Calu3 (cell line): ENCODE results near the gene FDXR. TPM values are rescaled to one million over a fixed set of nuclear protein-coding genes. Genes with fewer than 3 reads are reported as not detected.

Source experiments
- BruUV-seq: library from RNA; stranded (reverse); fragments of 400-500 nt; replicated peaks from 2 replicates; lab custom pipeline; 2021; lab: Mats Ljungman, UMichigan
- CTCF ChIA-PET: fragments of 300-600 bp; sonication (Branson Sonifier 250); formaldehyde crosslinking; loops from one replicate; lab custom pipeline; 2022; ENCODE audit warnings: antibody characterized with exemption; lab: Charles Lee
- DNase-seq: peaks from one replicate; pipeline ENCODE4 v3.0.0; 2022
- H3K27ac Mint-ChIP-seq: one replicate; pipeline ENCODE4 v1.8.0; 2022; ENCODE audit warnings: mixed read lengths; ENCODE audit not compliant: unreplicated experiment
- H3K27me3 Mint-ChIP-seq: one replicate; pipeline ENCODE4 v1.8.0; 2022; ENCODE audit warnings: mixed read lengths; ENCODE audit not compliant: unreplicated experiment
- H3K36me3 Mint-ChIP-seq: one replicate; pipeline ENCODE4 v1.8.0; 2022; ENCODE audit warnings: mild to moderate bottlenecking, moderate library complexity, mixed read lengths; ENCODE audit not compliant: insufficient read depth, unreplicated experiment
- H3K4me1 Mint-ChIP-seq: one replicate; pipeline ENCODE4 v1.8.0; 2022; ENCODE audit warnings: mild to moderate bottlenecking, low read depth, mixed read lengths; ENCODE audit not compliant: unreplicated experiment
- H3K4me3 Mint-ChIP-seq: one replicate; pipeline ENCODE4 v1.8.0; 2022; ENCODE audit warnings: mild to moderate bottlenecking, low read depth, moderate library complexity, mixed read lengths; ENCODE audit not compliant: unreplicated experiment
- H3K9me3 Mint-ChIP-seq: one replicate; pipeline ENCODE4 v1.8.0; 2022; ENCODE audit warnings: low read depth, mixed read lengths; ENCODE audit not compliant: unreplicated experiment
- intact Hi-C: fragments of 100-400 bp; cut with micrococcal nuclease; formaldehyde crosslinking; loops from one replicate; pipeline ENCODE4 v1.10.0; 2022; ENCODE audit not compliant: unreplicated experiment
- total RNA-seq: library from RNA; stranded (reverse); gene quantifications from 2 replicates; pipeline ENCODE4 v1.2.3, GENCODE V29; 2022
- TF ChIP-seq, protein P1 (sequence below): fragments of 200-600 bp; IDR thresholded peaks from one replicate; pipeline ENCODE4 v1.8.0; 2022; ENCODE audit warnings: antibody characterized with exemption; ENCODE audit not compliant: unreplicated experiment

The FDXR gene
- total RNA-seq, 1 experiment from 2014 or later, result 8.4 TPM

DNA sequence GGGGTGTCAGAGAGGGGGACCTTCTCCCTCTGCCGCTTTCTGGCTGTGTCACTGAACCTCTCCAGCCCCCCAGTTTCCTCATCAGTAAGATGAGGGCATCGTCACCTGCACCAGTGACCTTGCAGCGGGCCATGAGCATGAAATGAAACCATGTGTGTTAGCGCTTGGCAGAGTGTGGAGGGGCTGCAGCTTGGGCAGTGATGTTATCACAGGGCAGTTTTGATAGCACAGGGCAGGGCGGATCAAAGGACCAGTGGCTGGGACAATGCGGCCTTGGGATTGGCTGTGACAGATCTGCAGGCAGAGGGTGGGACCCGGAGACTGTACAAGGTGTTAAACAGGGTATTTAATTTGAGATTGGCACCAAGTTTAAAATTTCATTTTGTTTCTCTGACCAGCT lies 57.7 kb downstream of the FDXR start:
- Mint-ChIP-seq H3K9me3 (no peaks in the 10 kb centered on the region), H3K4me3 (no peak overlapping the region), H3K36me3 (no peaks in the 10 kb centered on the region), H3K4me1 (no peaks in the 10 kb centered on the region), H3K27ac (no peak overlapping the region), H3K27me3 (no peaks in the 10 kb centered on the region)
- CTCF ChIA-PET, result no interaction called here
- no peak for DNase-seq
- no TSS peak for BruUV-seq
- TF ChIP-seq, protein P1, sequence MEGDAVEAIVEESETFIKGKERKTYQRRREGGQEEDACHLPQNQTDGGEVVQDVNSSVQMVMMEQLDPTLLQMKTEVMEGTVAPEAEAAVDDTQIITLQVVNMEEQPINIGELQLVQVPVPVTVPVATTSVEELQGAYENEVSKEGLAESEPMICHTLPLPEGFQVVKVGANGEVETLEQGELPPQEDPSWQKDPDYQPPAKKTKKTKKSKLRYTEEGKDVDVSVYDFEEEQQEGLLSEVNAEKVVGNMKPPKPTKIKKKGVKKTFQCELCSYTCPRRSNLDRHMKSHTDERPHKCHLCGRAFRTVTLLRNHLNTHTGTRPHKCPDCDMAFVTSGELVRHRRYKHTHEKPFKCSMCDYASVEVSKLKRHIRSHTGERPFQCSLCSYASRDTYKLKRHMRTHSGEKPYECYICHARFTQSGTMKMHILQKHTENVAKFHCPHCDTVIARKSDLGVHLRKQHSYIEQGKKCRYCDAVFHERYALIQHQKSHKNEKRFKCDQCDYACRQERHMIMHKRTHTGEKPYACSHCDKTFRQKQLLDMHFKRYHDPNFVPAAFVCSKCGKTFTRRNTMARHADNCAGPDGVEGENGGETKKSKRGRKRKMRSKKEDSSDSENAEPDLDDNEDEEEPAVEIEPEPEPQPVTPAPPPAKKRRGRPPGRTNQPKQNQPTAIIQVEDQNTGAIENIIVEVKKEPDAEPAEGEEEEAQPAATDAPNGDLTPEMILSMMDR, result no peak
- intact Hi-C loops, result no loop called here

DNA sequence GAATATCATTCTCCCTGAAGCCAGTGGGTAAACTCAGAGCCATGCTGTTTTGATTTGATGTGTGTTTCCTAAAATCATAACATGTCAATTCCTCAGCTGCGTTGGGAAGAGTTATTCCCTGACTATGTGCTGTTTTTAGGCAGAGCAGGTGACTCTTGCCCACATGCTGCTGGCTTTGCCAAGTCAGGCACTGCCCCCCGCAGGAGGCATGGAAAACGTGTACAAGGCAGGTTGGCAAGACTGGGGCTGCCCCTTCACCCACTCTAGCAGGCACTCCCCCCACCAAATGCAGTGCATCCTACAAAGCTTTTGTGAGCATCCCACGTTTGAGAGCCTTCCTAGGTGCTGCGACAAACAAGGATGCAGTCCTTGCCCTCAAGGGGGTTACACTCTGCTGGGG lies 58.3 kb downstream of the FDXR start:
- H3K4me3 Mint-ChIP-seq, result no peak overlapping the region
- DNase-seq, result no peak
- no peaks in the 10 kb centered on the region for H3K36me3 Mint-ChIP-seq
- BruUV-seq, result no TSS peak
- CTCF ChIA-PET, result no interaction called here
- intact Hi-C loops, result no loop called here
- H3K27ac Mint-ChIP-seq, result no peak overlapping the region
- no peaks in the 10 kb centered on the region for H3K4me1 Mint-ChIP-seq
- no peaks in the 10 kb centered on the region for H3K9me3 Mint-ChIP-seq
- no peaks in the 10 kb centered on the region for H3K27me3 Mint-ChIP-seq
- TF ChIP-seq, protein P1, result no peak

Other genes starting within 250 kb of the FDXR start
- gene CD300E, start 249.3 kb downstream of the FDXR start, total RNA-seq, result not detected in 2 replicates
- not detected in 2 replicates for gene CD300LF, start 160.1 kb downstream of the FDXR start, total RNA-seq
- gene RAB37, start 135.7 kb downstream of the FDXR start, total RNA-seq, result 0.21 TPM in 1 of 2 replicates, not detected in the other
- gene NHERF1, start 124.4 kb downstream of the FDXR start, total RNA-seq, result 114 and 143 TPM in 2 replicates
- 66.5 and 74.7 TPM in 2 replicates for gene NAT9, start 96.6 kb downstream of the FDXR start, total RNA-seq
- gene GRIN2C, start 13.1 kb downstream of the FDXR start, total RNA-seq, result not detected in 2 replicates
- gene FADS6, start 20.6 kb upstream of the FDXR start, total RNA-seq, result not detected in 2 replicates
- gene USH1G, start 50.3 kb upstream of the FDXR start, total RNA-seq, result 0.24 TPM in 1 of 2 replicates, not detected in the other
- gene OTOP2, start 51.3 kb upstream of the FDXR start, total RNA-seq, result not detected in 2 replicates
- gene OTOP3, start 62.9 kb upstream of the FDXR start, total RNA-seq, result not detected in 2 replicates
- 114 and 122 TPM in 2 replicates for gene HID1, start 99.8 kb upstream of the FDXR start, total RNA-seq
- gene CDR2L, start 114.6 kb upstream of the FDXR start, total RNA-seq, result 39.4 and 48.3 TPM in 2 replicates
- gene MRPL58, start 139.7 kb upstream of the FDXR start, total RNA-seq, result 49.0 and 52.7 TPM in 2 replicates
- 288 and 289 TPM in 2 replicates for gene ATP5PD, start 174.0 kb upstream of the FDXR start, total RNA-seq
- gene KCTD2, start 174.2 kb upstream of the FDXR start, total RNA-seq, result 24.4 TPM in 2 replicates
- 124 and 187 TPM in 2 replicates for gene SLC16A5, start 215.0 kb upstream of the FDXR start, total RNA-seq
- gene ARMC7, start 237.0 kb upstream of the FDXR start, total RNA-seq, result 18.6 and 19.8 TPM in 2 replicates